Activated CD4-positive, alpha-beta T cell treated with anti-CD3 and anti-CD28 coated beads, Interleukin-2, amount 50 U/mL, for 16 hours (primary cell): ENCODE measurements around the gene LDLRAD4.
"Not testable (repeated sequence)": the region's sequence is repeated elsewhere in the genome, so short reads cannot be mapped to it uniquely, and the experiment has no call there.

Experiments used
- DNase-seq: peaks from one replicate; pipeline ENCODE4 v3.0.0-alpha.2; 2020

LDLRAD4 gene

GRCh38 chr18:13453714-13454113 lies 235.2 kb downstream of the LDLRAD4 start:
- no peak for DNase-seq

DNA sequence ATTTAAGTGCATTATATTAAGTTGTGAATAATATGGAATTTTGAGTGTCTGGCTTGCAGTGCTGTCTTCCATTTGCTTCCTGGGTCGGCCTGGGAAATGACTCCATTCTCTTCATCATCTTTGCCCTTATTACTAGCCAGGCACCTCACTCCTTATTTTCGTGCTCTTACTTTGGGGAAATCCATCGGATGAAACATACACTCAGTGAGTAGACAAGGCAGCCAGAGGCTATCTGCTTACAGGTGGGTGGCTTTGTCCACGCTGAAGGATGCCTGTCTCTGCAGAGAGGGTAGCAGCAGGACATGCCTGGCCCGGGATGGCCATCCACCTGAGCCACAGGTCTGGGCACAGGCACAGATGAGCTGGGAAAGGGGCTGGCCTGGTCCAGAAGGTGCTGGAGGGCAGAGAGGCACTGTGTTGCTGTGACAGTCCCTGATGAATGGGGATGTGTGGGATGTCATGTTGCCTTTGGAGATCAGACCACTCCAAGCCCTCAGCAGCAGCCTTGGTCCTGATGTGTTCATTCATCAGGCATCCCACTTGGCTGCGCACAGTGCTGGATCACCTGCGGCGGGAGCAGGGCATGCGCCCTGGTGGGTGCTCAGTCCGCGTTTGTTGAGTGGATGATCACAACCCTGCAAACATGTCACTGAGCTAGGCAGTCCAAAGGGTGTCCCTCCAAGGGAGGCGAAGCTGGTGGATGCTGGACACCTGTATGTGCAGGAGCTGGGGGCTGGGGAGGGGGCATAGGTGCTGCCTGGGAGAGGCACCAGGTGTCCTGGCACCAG lies 236.0 kb downstream of the LDLRAD4 start:
- DNase-seq, result no peak

GRCh38 chr18:13455471-13455870 lies 236.9 kb downstream of the LDLRAD4 start:
- no peak for DNase-seq

DNA sequence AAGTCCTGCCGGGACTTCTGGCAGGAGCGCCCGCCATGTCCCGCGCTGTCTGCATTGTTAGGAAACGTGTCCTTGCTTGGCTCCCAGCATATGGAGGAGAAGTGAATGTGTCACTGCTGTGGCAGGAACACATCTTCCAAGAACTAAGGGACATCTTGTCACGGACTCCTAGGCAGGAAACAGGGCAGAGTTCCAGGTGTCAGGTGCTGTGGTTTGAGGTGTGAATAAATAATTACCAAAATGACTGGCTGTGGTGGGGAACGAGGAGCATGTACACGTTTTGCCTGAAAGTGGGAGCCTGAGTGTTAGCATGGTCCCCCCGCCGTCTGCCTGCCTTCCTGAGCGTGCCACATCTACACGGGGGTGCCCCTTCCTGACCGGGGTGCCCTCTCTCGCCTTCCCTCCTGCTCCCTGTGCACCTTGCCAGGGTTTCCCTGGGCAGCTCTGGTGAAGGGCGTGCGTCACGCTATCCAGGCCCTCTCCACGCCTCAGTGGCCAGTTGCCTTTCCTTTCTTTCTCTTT lies 237.5 kb downstream of the LDLRAD4 start:
- DNase-seq, result peak; percentile 86

DNA sequence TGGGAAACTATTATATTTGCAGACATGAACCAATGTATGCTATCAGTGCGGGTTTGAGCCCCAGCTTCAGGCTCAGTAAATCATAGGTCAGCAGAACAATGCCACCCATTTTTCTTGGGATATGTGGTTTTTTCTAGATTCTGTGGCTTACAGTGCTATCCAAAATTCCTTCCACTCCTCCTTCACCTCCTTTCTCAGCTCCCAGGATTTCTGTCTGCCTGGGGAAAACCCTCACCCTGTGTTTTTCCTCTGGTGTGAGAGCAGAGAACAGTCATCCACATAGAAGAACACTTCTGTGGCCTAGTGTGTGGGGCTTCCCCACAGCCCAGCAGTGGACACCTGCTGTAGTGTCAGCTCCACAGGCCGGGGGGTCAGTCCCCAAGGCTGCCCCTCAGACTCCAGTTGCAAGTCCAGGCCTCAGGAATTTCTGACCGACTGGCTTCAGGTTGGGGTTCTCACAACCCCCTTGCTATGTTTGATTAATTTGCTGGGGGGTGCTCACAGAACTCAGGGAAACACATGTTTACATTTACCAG lies 238.2 kb downstream of the LDLRAD4 start:
- no peak for DNase-seq

- DNase-seq, result no peak
Measured at GRCh38 chr18:13457327-13457726, 238.8 kb downstream of the LDLRAD4 start.

DNA sequence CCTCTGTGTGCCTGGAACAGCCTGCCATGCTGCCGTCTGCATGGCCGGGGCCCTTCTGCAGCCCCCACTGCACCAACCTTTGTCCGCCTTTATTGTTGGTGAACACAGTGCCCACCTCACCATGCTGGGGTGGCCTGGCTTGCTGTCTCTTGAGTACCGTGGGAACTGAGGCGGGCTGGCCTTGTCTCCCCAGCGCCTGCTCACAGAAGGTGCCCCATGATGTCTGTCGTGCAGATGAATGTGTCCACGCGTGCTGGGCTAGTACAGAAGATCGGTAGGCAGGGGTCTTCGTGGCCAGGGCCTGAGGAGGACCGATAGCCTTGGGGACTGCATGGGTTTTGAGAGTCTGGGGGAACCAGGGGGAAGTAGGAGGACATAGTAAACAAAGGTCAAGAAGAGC lies 242.4 kb downstream of the LDLRAD4 start:
- DNase-seq, result no peak

GRCh38 chr18:13461469-13461868 lies 242.9 kb downstream of the LDLRAD4 start:
- DNase-seq, result no peak

- no peak for DNase-seq
Measured at GRCh38 chr18:13461936-13462335, 243.4 kb downstream of the LDLRAD4 start.

DNA sequence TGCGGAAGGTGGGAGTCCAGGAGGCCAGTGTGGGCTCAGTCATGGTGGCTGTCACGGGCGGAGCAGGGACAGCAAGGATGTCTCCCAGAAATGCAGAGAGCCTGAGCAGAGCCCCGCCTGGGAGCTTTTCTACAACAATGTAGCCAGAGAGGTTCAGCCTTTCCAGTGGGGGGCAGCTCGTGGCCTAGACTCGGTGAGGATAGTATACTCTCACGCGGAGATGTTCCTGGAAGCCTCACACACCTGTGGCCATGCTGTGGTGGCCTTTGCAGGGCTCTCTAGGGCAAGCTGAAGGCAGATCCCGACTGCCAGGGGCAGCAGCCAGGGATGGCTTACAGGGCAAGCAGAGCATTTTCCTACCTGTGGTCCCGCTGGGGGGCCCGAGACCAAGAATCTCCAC lies 244.1 kb downstream of the LDLRAD4 start:
- no peak for DNase-seq

- DNase-seq, result no peak
Measured at GRCh38 chr18:13463526-13464210, 245.1 kb downstream of the LDLRAD4 start.

GRCh38 chr18:13464432-13465123 lies 246.0 kb downstream of the LDLRAD4 start:
- DNase-seq, result peak; percentile 86

DNA sequence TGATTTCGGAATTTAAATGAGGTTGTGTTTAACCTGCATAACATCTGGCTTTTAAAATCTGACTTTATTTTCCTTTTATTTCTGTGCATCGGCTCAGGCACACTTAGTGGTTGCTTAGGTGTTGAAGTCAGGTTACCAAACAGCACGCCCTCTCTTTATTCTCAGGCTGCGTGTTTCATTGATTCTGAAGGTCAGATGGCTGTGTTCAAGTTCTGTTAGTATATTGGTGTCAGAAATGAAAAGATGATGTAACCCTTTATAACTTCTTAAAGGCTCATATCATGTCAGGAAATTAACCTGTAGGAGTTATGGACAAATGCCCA lies 246.5 kb downstream of the LDLRAD4 start:
- DNase-seq, result no peak

- DNase-seq, result no peak
Measured at GRCh38 chr18:13465476-13465875, 246.9 kb downstream of the LDLRAD4 start.

DNA sequence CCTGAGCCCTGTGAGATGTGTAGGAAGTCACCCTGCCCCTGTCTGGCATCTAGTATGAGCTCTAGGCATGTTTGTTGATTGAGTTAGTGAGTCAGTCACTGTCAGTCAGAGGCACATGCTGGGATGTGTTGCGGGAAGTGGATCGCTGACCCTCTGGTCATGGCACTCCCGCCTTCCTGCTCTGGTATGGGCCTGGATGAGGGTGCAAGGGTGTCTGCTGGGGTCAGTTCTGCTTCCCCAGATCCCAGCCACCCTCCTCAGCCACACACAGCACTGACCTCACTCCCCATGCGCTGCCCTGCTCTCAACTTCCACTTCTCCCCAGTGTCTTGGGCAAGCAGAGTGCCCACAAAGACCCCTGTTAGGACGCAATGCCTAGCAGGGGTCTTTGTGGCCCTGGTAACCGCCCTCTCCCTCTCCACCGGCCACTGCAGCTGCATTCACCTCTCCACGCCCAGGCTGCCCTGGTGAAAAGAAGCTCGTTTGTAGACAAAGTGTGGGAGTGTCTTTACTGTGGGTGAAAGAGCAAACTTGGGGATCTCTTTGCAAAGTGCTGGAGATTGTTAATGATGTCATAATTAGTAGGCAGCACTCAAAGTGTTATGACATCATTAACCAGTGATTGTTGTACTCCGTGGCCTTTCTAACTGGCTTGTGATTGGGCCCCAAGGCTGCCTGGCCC lies 252.1 kb downstream of the LDLRAD4 start:
- no peak for DNase-seq

- no peak for DNase-seq
Measured at GRCh38 chr18:13471198-13471845, 252.8 kb downstream of the LDLRAD4 start.

DNA sequence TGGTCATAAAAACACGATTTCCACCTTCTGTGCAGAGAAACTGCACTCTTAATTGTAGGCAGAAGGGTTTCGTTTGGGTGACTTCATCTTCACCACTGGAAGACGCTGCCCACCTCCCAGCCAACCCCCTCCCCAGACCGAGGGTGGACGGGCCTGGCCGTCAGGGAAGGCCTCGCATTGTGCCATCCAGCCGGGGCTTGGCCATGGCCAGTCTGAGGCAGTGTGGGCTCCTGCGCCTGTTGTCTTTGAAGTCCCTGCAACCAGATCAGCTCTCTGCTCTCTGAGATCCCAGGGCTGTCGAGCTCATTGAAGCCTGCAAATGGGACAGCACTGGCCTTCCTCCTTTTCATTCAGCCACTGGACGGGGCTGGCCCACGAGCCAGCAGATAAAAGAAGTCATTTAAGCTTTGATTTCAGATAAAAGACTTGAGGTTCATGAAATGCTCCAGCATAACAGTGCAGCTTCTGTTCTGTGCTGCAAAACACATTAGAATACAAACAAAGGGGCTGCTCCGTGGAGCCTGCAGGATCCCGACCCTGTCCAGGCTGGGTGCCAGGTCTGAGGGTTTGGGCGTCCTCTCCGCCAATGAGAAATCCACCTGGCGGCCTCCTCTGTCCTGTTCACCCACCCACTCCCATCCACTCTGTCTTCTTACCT lies 253.5 kb downstream of the LDLRAD4 start:
- no peak for DNase-seq

GRCh38 chr18:13473751-13474150 lies 255.2 kb downstream of the LDLRAD4 start:
- DNase-seq, result no peak

GRCh38 chr18:13474336-13474735 lies 255.8 kb downstream of the LDLRAD4 start:
- no peak for DNase-seq

GRCh38 chr18:13474907-13475545 lies 256.5 kb downstream of the LDLRAD4 start:
- DNase-seq, result no peak

DNA sequence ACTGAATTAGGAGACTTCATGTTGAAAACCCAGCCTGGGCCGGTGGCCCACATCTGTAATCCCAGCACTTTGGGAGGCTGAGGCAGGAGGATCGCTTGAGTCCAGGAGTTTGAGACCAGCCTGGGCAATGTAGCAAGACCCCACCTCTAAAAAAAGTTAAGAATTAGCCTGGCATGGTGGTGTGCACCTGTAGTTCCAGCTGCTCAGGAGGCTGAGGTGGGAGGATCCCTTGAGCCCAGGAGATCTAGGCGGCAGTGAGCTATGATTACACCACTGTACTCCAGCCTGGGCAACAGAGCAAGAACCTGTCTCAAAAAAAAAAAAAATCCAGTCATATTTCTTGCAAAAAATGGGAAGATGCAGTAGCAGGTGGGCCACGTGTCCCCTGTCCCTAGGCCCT lies 257.8 kb downstream of the LDLRAD4 start:
- not testable (repeated sequence) for DNase-seq
